NCI-H187 (cell line): ENCODE results near the gene CBY3.
"Not testable (repeated sequence)": the region's sequence is repeated elsewhere in the genome, so short reads cannot be mapped to it uniquely, and the experiment has no call there.

Source experiments
- DNase-seq, 2 experiments: peaks; one replicate each; lab custom pipeline; 2025; lab: John Stamatoyannopoulos, UW

The CBY3 gene

GRCh38 chr5:179680780-179681401 is at the start of gene CBY3:
Gene CBY3, minus strand, starts transcription at chr5:179681034. Its CDS starts 116 bp downstream, at chr5:179680918.
- no peak for DNase-seq

GRCh38 chr5:179730356-179730755 is 49.5 kb upstream of the CBY3 start:
- DNase-seq, result no peak

GRCh38 chr5:179729727-179730126 is 48.9 kb upstream of the CBY3 start:
- DNase-seq, result no peak

- DNase-seq, result no peak
These were observed 48.5 kb upstream of the CBY3 start for GRCh38 chr5:179729303-179729702.

GRCh38 chr5:179727106-179727505 is 46.3 kb upstream of the CBY3 start:
- DNase-seq, result no peak

GRCh38 chr5:179724163-179724562 is 43.3 kb upstream of the CBY3 start:
- no peak for DNase-seq

- no peak for DNase-seq
These were observed 39.4 kb upstream of the CBY3 start for GRCh38 chr5:179720222-179720621.

- no peak for DNase-seq
These were observed 35.5 kb upstream of the CBY3 start for GRCh38 chr5:179716286-179716685.

GRCh38 chr5:179700401-179700918 is 19.6 kb upstream of the CBY3 start:
- no peak for DNase-seq

GRCh38 chr5:179699616-179700237 is 18.9 kb upstream of the CBY3 start:
- no peak for DNase-seq

- no peak for DNase-seq
These were observed 18.2 kb upstream of the CBY3 start, which contains the start of gene CANX for GRCh38 chr5:179698935-179699615. Gene CANX, plus strand, starts transcription at chr5:179698967. Its CDS starts 6,715 bp downstream, at chr5:179705682.

GRCh38 chr5:179697993-179698934 is 17.4 kb upstream of the CBY3 start:
- peak; percentile 90 to 94 for DNase-seq

- not testable (repeated sequence) for DNase-seq
These were observed 16.7 kb upstream of the CBY3 start for GRCh38 chr5:179697543-179697942.

GRCh38 chr5:179697108-179697507 is 16.3 kb upstream of the CBY3 start:
- DNase-seq, result no peak

GRCh38 chr5:179696603-179697002 is 15.8 kb upstream of the CBY3 start:
- DNase-seq, result no peak

GRCh38 chr5:179694561-179694960 is 13.7 kb upstream of the CBY3 start:
- DNase-seq, result no peak

- DNase-seq, result not testable (repeated sequence)
These were observed 8.4 kb upstream of the CBY3 start for GRCh38 chr5:179689212-179689611.

- no peak for DNase-seq
These were observed 637 bp downstream of the CBY3 start for GRCh38 chr5:179680014-179680779.

- no peak for DNase-seq
These were observed 1.7 kb downstream of the CBY3 start for GRCh38 chr5:179679014-179679674.

GRCh38 chr5:179678223-179679013 is 2.4 kb downstream of the CBY3 start:
- DNase-seq, result peak; percentile 82 to 94
